OCI-M2 (cell line): ENCODE results near the gene SH2D1B.
"Not testable (repeated sequence)": the region's sequence is repeated elsewhere in the genome, so short reads cannot be mapped to it uniquely, and the experiment has no call there.

ENCODE experiments used
- DNase-seq: peaks from one replicate; lab custom pipeline; 2025; ENCODE audit not compliant: unreplicated experiment; lab: John Stamatoyannopoulos, UW

SH2D1B gene

DNA sequence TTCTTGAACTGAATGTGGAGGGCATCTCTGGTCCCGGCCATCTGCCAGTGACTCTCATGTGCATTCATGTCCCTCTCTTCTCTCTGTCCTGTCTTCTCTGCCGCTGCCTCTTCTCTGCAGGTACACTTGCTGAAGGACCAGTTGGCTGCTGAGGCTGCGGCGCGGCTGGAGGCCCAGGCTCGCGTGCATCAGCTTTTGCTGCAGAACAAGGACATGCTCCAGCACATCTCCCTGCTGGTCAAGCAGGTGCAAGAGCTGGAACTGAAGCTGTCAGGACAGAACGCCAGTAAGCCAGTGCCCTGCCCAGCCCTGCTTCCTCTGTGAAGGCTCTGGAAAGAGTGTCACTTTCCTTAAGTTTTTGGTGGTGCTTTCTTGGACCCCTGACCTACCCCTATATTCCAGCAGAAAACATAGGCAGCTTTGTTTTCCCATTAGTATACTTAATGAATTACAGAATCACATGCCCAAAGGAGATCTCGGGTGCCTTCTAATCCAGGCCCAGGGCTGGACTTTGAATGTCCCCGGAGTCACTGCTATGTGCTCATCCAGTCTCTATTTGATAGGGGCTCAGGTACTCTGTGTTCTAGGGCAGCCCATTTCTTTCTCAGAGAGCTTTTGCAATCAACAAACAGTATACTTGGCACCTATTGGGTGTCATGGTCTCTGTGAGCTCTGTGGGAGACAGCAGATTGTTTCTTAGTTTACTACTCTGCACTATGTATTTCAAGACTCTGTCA, 46.5 kb downstream of the SH2D1B start:
- no peak for DNase-seq

GRCh38 chr1:162364498-162364897, 47.4 kb downstream of the SH2D1B start:
- no peak for DNase-seq

DNA sequence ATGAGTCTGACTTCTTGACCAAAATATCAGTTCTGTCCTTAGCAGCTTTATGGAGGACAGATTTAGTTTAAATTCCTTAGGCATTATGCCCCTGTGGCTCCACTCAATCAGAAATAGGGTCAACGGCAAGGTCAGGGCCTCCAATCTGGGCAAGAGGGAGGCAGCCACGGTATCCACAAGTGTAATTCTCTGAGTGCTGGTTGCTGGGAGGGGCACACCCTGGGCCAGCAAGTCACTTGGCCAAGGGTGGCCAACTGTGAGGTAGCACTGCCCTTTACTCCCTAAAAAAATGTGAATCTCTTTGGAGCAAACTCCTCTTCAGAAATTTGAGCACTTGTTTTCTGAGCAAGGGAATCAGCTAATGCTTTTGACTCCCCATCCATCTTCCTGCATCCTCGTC, 48.1 kb downstream of the SH2D1B start:
- DNase-seq = no peak

DNA sequence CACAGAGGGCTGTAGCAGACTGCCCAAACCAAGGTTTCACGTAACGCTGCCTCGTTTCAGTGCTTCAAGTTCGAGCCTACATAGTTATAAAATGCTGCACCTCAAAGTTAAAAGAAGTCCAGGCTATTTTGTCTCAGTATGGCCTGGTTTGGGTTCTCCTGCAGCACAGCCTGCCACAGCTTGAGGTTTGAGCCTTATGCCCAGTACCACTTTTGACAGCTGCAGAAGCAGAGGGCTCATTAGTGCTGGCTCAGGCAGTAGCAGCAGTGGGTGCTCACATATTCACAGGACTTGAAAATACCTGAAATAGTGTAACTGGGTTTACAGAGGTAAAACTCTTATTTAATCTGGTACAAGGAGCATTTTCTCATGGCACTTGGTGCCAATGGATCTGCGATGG, 50.6 kb downstream of the SH2D1B start:
- DNase-seq = no peak

DNA sequence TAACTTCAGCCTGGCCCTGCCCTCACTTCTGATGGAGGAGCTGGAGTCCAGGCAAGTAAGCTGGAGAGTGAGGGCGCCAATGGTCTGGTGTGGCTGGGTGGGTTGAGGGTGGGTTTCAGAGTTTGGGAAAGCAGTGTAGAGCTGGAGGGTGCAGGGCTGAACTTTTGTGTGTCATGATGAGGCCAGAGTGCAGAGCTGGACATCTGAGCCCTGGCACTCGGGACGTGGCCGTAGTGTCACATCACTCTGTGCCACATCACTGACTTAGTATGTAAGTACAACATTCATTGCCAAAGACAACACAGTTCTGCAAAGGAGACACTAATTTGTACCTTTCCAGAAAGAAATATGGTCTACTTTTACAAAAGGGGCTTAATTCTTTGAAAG, 51.1 kb downstream of the SH2D1B start:
- DNase-seq = no peak

- DNase-seq = no peak
These were observed 51.6 kb downstream of the SH2D1B start for GRCh38 chr1:162360237-162360873.

GRCh38 chr1:162359523-162360236, 52.3 kb downstream of the SH2D1B start:
- no peak for DNase-seq

DNA sequence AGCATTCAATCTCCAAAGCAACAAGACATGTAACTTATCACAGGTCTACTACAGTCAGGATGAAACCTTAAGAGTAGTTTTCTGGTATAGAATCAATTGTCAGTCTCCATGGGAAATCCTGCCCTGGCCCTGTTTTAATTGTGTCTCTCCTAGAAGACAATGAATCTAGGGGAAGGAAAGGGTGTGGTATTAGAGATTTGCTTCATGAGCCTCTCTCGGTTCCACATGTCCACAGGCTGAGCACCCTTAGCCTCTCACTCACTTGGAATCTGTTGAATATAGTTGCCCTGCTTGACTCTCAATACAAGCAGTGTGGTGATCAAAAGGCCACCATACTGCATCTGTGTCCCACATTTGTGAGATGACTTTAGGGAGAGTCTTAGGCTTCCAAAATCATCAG, 53.0 kb downstream of the SH2D1B start:
- no peak for DNase-seq

DNA sequence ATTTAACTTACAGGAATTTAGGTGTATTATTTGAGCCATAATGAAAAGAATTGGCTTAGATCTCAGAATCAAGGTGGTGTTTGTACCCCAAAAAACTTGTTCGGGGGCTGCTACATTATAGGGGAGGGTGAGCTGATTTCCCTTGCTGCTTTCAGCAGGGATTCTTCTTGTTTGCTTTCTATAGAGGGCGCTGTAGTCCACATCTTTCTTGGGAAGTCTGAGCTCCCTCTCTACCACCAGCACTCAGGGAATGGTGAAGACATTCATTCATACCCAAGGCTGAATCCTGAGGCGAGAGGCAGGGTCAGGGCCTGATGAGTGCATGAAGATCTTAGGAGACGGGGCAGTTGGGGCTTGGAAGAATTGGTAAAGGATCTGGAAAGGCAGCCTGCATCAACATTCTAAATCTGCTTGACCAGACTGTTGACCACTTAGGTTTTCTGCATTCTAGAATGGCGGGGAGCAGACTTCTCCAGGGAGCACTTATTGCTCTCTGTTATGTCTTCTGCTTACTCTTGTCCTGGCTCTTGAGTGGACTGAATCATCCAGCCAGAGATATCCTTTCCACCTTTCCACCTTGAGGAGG, 54.2 kb downstream of the SH2D1B start:
- DNase-seq = no peak

- no peak for DNase-seq
These were observed 58.2 kb downstream of the SH2D1B start for GRCh38 chr1:162353702-162354101.

DNA sequence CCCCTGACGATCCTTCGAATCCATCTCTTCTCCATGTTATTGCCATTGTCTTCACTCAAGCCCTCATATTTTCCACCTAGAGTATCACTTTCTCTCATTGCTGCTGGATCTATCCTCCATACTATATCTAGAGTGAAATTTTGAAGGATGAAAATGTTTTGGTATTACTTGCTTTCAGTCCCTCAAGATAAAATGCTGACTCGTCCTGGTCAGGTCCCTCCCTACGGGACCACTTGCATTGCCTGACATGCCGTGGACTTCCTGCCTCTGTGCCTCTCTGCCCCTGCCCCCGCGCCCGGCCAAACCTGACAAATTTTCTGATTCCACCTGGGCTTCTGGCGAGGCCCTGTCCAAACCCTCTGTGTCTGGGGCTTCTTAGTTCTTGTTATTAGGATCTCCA, 58.9 kb downstream of the SH2D1B start:
- no peak for DNase-seq

DNA sequence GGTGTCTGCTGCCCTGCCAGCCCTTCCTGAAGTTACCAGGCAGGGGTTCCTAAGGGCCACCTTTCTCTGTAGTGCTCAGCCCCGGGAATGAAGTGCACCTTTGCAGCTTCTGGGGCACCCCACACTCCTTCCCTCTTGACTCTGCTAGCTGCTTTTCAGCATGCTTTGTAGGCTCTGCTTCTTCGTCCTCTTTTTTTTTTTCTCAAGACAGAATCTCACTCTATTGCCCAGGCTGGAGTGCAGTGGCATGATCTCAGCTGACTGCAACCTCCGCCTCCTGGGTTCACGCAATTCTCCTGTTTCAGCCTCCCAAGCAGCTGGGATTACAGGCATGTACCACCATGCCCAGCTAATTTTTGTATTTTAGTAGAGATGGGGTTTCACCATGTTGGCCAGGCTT, 60.1 kb downstream of the SH2D1B start:
- not testable (repeated sequence) for DNase-seq

GRCh38 chr1:162351246-162351842, 60.6 kb downstream of the SH2D1B start:
- DNase-seq = no peak

DNA sequence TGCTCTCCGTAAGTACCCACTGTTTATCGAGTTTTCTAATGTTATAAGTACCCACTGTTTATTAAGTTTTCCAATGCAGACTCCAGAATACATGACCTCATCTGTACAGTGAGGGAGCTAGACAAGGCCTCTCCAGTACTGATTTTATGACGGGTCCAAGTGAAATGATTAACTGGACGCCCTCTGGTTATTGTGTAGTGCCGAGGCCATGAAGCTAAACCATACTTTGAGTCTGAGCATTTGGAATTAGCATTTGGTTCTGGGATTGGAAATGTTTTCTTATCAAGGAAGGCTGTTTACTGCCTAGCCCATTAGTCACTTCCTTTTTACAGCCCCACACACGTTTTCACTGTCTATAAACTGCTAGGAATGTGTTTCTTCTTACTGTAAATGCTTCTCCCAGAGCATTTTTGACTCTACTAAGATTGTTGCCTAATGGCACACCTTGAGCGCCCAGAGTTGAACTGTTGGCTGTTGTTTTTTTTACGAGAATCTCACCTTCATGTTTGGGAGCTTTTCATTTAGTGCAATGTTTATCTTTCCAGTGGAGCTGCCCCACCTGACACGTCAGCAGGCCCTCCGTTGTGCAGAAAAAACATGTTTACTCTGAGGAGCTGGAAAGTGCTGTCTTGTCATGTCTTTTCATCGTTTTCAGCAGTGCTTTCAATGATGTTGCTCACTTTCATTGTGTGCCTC, 62.2 kb downstream of the SH2D1B start:
- no peak for DNase-seq

GRCh38 chr1:162347281-162347680, 64.7 kb downstream of the SH2D1B start:
- no peak for DNase-seq
